Esophagus squamous epithelium (tissue), 5 donors: ENCODE results near the gene LHX4. TPM values are rescaled to one million over a fixed set of nuclear protein-coding genes. Genes with fewer than 3 reads are reported as not detected.

Source experiments
- DNase-seq: peaks from one replicate; lab custom pipeline; 2025; lab: John Stamatoyannopoulos, UW
- H3K27ac ChIP-seq, 4 donors: fragments of 200-600 bp; sonication (generic); one replicate each; pipeline ENCODE4 v1.5.1; 2016 to 2019; ENCODE audit warnings: mild to moderate bottlenecking in 1 of 4
- H3K27me3 ChIP-seq, 4 donors: fragments of 200-600 bp; sonication (generic); 1 replicate in 3 of 4; 2 replicates in 1 of 4; pipeline versions ENCODE4 v1.5.1 to v1.6.0; 2017 to 2021; ENCODE audit warnings: antibody characterized with exemption in 1 of 4
- H3K36me3 ChIP-seq, 3 donors: fragments of 200-600 bp; sonication (generic); one replicate each; pipeline ENCODE4 v1.5.1; 2016 to 2019
- H3K4me1 ChIP-seq, 3 donors: fragments of 200-600 bp; sonication (generic); one replicate each; pipeline ENCODE4 v1.5.1; 2017 to 2019
- H3K4me3 ChIP-seq, 4 donors: fragments of 200-600 bp; sonication (generic); 1 replicate in 3 of 4; 2 replicates in 1 of 4; pipeline ENCODE4 v1.5.1; 2016 to 2019; ENCODE audit warnings: mild to moderate bottlenecking in 2 of 4, moderate library complexity in 1 of 4
- H3K9me3 ChIP-seq, 3 donors: fragments of 200-600 bp; sonication (generic); one replicate each; pipeline ENCODE4 v1.5.1; 2016 to 2019
- CTCF ChIP-seq, 6 experiments: fragments of 450-650 bp in 4 of 6; fragments of 200-600 bp in 2 of 6; sonication (generic) in 2 of 6; IDR thresholded peaks; one replicate each; pipeline ENCODE4 v1.5.1; 2016 to 2019; ENCODE audit warnings: antibody characterized with exemption in 6 of 6, mild to moderate bottlenecking in 4 of 6, moderate library complexity in 4 of 6
- POLR2A ChIP-seq, 4 donors: fragments of 450-650 bp; IDR thresholded peaks; one replicate each; pipeline ENCODE4 v1.6.1; 2017; ENCODE audit warnings: antibody characterized with exemption in 4 of 4, mild to moderate bottlenecking in 4 of 4, moderate library complexity in 3 of 4
- WGBS, 2 donors: methylation state at CpG; one replicate each; pipeline ENCODE4 v1.1.5; 2018; 5-methylcytosine and 5-hydroxymethylcytosine counted together
- intact Hi-C: fragments of 100-400 bp; cut with DNase I; formaldehyde crosslinking; loops from one replicate; pipeline ENCODE4 v1.15.0; 2022
- total RNA-seq, 4 donors: library from RNA; depleted of rRNA; stranded (reverse); fragments of >200 nt; gene quantifications; one replicate each; pipeline ENCODE4 v1.1.0, GENCODE V29; 2016
- donor health status: DM: yes; HTN: yes; CAD: no.

Gene LHX4
- total RNA-seq, 4 donors from 2014 or later: 0.18 to 0.38 TPM; not detected in 2

- Histone ChIP-seq H3K4me1 (no peaks in the 10 kb centered on the region), H3K27ac (no peak overlapping the region), H3K27me3 (peaks cover 0 to 98% (median 3%) of the 10 kb centered on the region in 4 donors), H3K4me3 (no peak overlapping the region), H3K36me3 (no peaks in the 10 kb centered on the region), H3K9me3 (no peaks in the 10 kb centered on the region)
- 94% methylated on average over 5 of the region's 9 CpGs; no CpG with 5 or more reads in 1 of the 2 donors for WGBS, 2 donors
- DNase-seq: no peak
- intact Hi-C loops: loop anchor here (10.0 kb wide), 2 partner anchors 160 to 220 kb away; no protein-coding TSS in a partner anchor
- TF ChIP-seq POLR2A (IDR thresholded peaks at IDR 0.05) (no peak), CTCF (IDR thresholded peaks at IDR 0.05) (no peak)
Observed at GRCh38 chr1:180254496-180254819, 24.4 kb downstream of the LHX4 start.

- no peaks in the 10 kb centered on the region for H3K4me1 ChIP-seq
- TF ChIP-seq POLR2A (IDR thresholded peaks at IDR 0.05) (no peak), CTCF (IDR thresholded peaks at IDR 0.05) (no peak)
- H3K27me3 ChIP-seq: peaks cover 0 to 98% (median 4%) of the 10 kb centered on the region in 4 donors
- no peak overlapping the region for H3K27ac ChIP-seq
- no peak for DNase-seq
- no peaks in the 10 kb centered on the region for H3K36me3 ChIP-seq
- 79 to 90% methylated on average over 8 to 11 of the region's 11 CpGs for WGBS, 2 donors
- no peaks in the 10 kb centered on the region for H3K9me3 ChIP-seq
- intact Hi-C loops: loop anchor here (10.0 kb wide), 2 partner anchors 160 to 220 kb away; no protein-coding TSS in a partner anchor
- no peak overlapping the region for H3K4me3 ChIP-seq
Observed at GRCh38 chr1:180254854-180255253, 24.8 kb downstream of the LHX4 start.

GRCh38 chr1:180255536-180256340 is 25.7 kb downstream of the LHX4 start:
- H3K27ac ChIP-seq: no peak overlapping the region
- H3K36me3 ChIP-seq: no peaks in the 10 kb centered on the region
- H3K27me3 ChIP-seq: peaks cover 0 to 98% (median 4%) of the 10 kb centered on the region in 4 donors
- WGBS, 2 donors: 65 to 74% methylated on average over 7 to 16 of the region's 18 CpGs
- DNase-seq: no peak
- TF ChIP-seq CTCF (IDR thresholded peaks at IDR 0.05) (no peak), POLR2A (IDR thresholded peaks at IDR 0.05) (no peak)
- no peaks in the 10 kb centered on the region for H3K4me1 ChIP-seq
- H3K9me3 ChIP-seq: no peaks in the 10 kb centered on the region
- intact Hi-C loops: loop anchor here (10.0 kb wide), 2 partner anchors 159 to 219 kb away; no protein-coding TSS in a partner anchor
- no peak overlapping the region for H3K4me3 ChIP-seq

DNA sequence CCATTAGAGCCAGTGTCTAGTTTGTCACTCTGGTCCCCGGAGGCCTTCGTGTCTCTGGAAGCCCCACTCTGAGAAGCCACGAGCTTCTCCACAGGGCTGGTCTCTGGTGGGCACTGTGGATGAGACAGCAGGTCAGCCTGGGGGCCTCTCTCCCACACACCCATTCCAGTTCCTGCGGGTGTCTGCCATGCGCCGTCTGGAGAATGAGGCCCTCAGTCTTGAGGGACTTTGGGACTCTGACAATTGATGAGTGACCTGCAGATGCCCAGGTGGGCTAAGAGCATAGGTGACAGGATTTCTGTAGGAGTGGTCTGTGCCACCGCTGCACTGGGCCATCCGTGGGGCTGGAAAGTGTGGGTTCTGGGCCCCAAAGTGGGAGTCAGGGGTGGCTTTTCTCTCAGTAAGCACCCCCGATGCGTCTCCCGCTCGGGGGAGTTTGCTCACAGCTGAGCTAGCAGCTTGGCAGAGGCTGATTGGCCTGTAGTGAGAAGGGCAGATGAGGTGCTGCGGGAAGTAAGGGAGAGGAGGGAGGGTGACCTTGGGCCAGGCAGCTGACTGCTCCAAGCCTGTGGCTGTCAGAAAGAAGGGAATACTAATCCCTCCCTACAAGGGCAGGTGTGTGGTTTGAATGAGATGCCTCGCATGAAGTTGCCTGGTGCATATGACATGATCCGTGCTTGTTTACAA is 26.4 kb downstream of the LHX4 start:
- DNase-seq: no peak
- intact Hi-C loops: loop anchor here (10.0 kb wide), 2 partner anchors 158 to 218 kb away; no protein-coding TSS in a partner anchor
- no peak for TF ChIP-seq CTCF (IDR thresholded peaks at IDR 0.05)
- TF ChIP-seq POLR2A (IDR thresholded peaks at IDR 0.05): no peak
- Histone ChIP-seq H3K27me3 (peaks cover 0 to 99% (median 4%) of the 10 kb centered on the region in 4 donors), H3K36me3 (no peaks in the 10 kb centered on the region), H3K27ac (no peak overlapping the region), H3K4me3 (no peak overlapping the region), H3K4me1 (no peaks in the 10 kb centered on the region), H3K9me3 (no peaks in the 10 kb centered on the region)
- 51 to 73% methylated on average over 9 of the region's 15 CpGs for WGBS, 2 donors

DNA sequence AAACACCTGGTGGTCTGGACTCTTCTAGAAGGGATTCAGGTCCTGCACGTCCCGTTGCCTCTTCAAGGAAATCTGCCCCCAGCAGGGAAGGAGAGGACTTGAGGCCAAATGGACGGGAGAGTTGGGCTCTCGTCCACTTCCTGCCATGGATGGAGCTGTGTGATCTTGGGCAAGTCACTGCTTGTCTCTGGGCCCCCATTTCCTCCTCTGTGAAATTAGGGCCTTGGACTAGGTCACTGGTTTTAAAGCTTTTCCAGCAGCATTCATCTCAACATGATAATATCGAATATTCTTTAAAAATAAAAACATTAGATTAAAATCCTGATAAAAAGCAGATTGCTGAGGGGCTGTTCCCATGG is 26.9 kb downstream of the LHX4 start:
- no peaks in the 10 kb centered on the region for H3K9me3 ChIP-seq
- intact Hi-C loops: loop anchor here (10.0 kb wide), 2 partner anchors 158 to 218 kb away; no protein-coding TSS in a partner anchor
- H3K36me3 ChIP-seq: no peaks in the 10 kb centered on the region
- no peak overlapping the region for H3K27ac ChIP-seq
- H3K4me1 ChIP-seq: no peaks in the 10 kb centered on the region
- 39 to 48% methylated on average over 5 of the region's 5 CpGs for WGBS, 2 donors
- TF ChIP-seq CTCF (IDR thresholded peaks at IDR 0.05) (no peak), POLR2A (IDR thresholded peaks at IDR 0.05) (no peak)
- peaks cover 0 to 94% (median 4%) of the 10 kb centered on the region in 4 donors for H3K27me3 ChIP-seq
- no peak for DNase-seq
- H3K4me3 ChIP-seq: no peak overlapping the region
